Epidermal melanocyte (primary cell): Measurements from ENCODE around the gene ZFP42.
"Not testable (repeated sequence)": the region's sequence is repeated elsewhere in the genome, so short reads cannot be mapped to it uniquely, and the experiment has no call there.

Experiments
- DNase-seq: peaks from one replicate; pipeline ENCODE4 v3.0.0; 2011; ENCODE audit warnings: low spot score; ENCODE audit not compliant: insufficient read length

The ZFP42 gene

GRCh38 chr4:187995322-187996207, at the start of gene ZFP42:
TSS of gene ZFP42 (plus strand) at chr4:187995771. CDS start at chr4:188002808, 7,037 bp downstream.
- no peak for DNase-seq

- DNase-seq: no peak
Observed at GRCh38 chr4:187961171-187961570, 34.4 kb upstream of the ZFP42 start.

GRCh38 chr4:187961961-187962360, 33.6 kb upstream of the ZFP42 start:
- no peak for DNase-seq

- DNase-seq: no peak
Observed at GRCh38 chr4:187962926-187963325, 32.6 kb upstream of the ZFP42 start.

GRCh38 chr4:187965726-187966125, 29.8 kb upstream of the ZFP42 start:
- DNase-seq: no peak

GRCh38 chr4:187972135-187972534, 23.4 kb upstream of the ZFP42 start:
- no peak for DNase-seq

GRCh38 chr4:187983746-187984145, 11.8 kb upstream of the ZFP42 start:
- no peak for DNase-seq

- no peak for DNase-seq
Observed at GRCh38 chr4:187992971-187993370, 2.6 kb upstream of the ZFP42 start.

GRCh38 chr4:187993827-187994226, 1.7 kb upstream of the ZFP42 start:
- no peak for DNase-seq

GRCh38 chr4:187996502-187997177, 1.1 kb downstream of the ZFP42 start:
- DNase-seq: no peak

GRCh38 chr4:187997991-187998390, 2.4 kb downstream of the ZFP42 start:
- not testable (repeated sequence) for DNase-seq

GRCh38 chr4:187999406-187999932, 3.9 kb downstream of the ZFP42 start:
- no peak for DNase-seq

- DNase-seq: no peak
Observed at GRCh38 chr4:188002323-188002722, 6.8 kb downstream of the ZFP42 start.

- no peak for DNase-seq
Observed at GRCh38 chr4:188002751-188003150, 7.2 kb downstream of the ZFP42 start.

GRCh38 chr4:188005561-188005960, 10.0 kb downstream of the ZFP42 start:
- DNase-seq: no peak

- no peak for DNase-seq
Observed at GRCh38 chr4:188006285-188006848, 10.8 kb downstream of the ZFP42 start.

- DNase-seq: no peak
Observed at GRCh38 chr4:188008377-188008776, 12.8 kb downstream of the ZFP42 start.

GRCh38 chr4:188012426-188012945, 16.9 kb downstream of the ZFP42 start:
- DNase-seq: no peak

- DNase-seq: no peak
Observed at GRCh38 chr4:188015025-188015940, 19.7 kb downstream of the ZFP42 start.

GRCh38 chr4:188016754-188017153, 21.2 kb downstream of the ZFP42 start:
- DNase-seq: no peak

GRCh38 chr4:188018262-188018661, 22.7 kb downstream of the ZFP42 start:
- no peak for DNase-seq
